Ishikawa (cell line): ENCODE results near the gene LYPD4.

ENCODE experiments used
- CEBPB ChIP-seq: IDR thresholded peaks from 2 replicates; pipeline ENCODE4 v1.6.1; 2012
- CREB1 ChIP-seq: IDR thresholded peaks from 2 replicates; pipeline ENCODE4 v1.6.1; 2012; ENCODE audit warnings: low read depth
- EGR1 ChIP-seq: IDR thresholded peaks from 2 replicates; pipeline ENCODE4 v1.6.1; 2012
- EP300 ChIP-seq: IDR thresholded peaks from 2 replicates; pipeline ENCODE4 v1.6.1; 2012; ENCODE audit warnings: borderline replicate concordance
- FOXM1 ChIP-seq: IDR thresholded peaks from 2 replicates; pipeline ENCODE4 v1.6.1; 2012; ENCODE audit warnings: low read depth, borderline replicate concordance
- NFIC ChIP-seq: IDR thresholded peaks from 2 replicates; pipeline ENCODE4 v1.6.1; 2012
- RAD21 ChIP-seq: IDR thresholded peaks from 2 replicates; pipeline ENCODE4 v1.6.1; 2012; ENCODE audit warnings: low read depth
- TAF1 ChIP-seq: IDR thresholded peaks from 2 replicates; pipeline ENCODE4 v1.6.1; 2012; ENCODE audit warnings: low read depth, mild to moderate bottlenecking
- TCF12 ChIP-seq: IDR thresholded peaks from 2 replicates; pipeline ENCODE4 v1.6.1; 2012; ENCODE audit warnings: low read depth
- TEAD4 ChIP-seq: IDR thresholded peaks from 2 replicates; pipeline ENCODE4 v1.6.1; 2012
- YY1 ChIP-seq: IDR thresholded peaks from 2 replicates; pipeline ENCODE4 v1.6.1; 2012; ENCODE audit warnings: low read depth
- ZBTB7A ChIP-seq: IDR thresholded peaks from 2 replicates; pipeline ENCODE4 v1.6.1; 2012; ENCODE audit warnings: low read depth
- TF ChIP-seq, protein P1 (sequence below): IDR thresholded peaks from 2 replicates; pipeline ENCODE4 v1.6.1; 2012; ENCODE audit warnings: low read depth, mild to moderate bottlenecking
- TF ChIP-seq, protein P2 (sequence below): IDR thresholded peaks from 2 replicates; pipeline ENCODE4 v1.6.1; 2012
- TF ChIP-seq, protein P3 (sequence below): IDR thresholded peaks from 2 replicates; pipeline ENCODE4 v1.6.1; 2012

Gene LYPD4

GRCh38 chr19:41887711-41888382 is 43.4 kb upstream of the LYPD4 start:
- TF ChIP-seq RAD21, result peak; percentile 42; the same call in 1 of the 2 replicates
- peak; percentile 18; the same call in 1 of the 2 replicates for TF ChIP-seq EP300
- peak; percentile 30; the same call in 1 of the 2 replicates for TF ChIP-seq NFIC
- TF ChIP-seq FOXM1, result no peak
- no peak for TF ChIP-seq CREB1

DNA sequence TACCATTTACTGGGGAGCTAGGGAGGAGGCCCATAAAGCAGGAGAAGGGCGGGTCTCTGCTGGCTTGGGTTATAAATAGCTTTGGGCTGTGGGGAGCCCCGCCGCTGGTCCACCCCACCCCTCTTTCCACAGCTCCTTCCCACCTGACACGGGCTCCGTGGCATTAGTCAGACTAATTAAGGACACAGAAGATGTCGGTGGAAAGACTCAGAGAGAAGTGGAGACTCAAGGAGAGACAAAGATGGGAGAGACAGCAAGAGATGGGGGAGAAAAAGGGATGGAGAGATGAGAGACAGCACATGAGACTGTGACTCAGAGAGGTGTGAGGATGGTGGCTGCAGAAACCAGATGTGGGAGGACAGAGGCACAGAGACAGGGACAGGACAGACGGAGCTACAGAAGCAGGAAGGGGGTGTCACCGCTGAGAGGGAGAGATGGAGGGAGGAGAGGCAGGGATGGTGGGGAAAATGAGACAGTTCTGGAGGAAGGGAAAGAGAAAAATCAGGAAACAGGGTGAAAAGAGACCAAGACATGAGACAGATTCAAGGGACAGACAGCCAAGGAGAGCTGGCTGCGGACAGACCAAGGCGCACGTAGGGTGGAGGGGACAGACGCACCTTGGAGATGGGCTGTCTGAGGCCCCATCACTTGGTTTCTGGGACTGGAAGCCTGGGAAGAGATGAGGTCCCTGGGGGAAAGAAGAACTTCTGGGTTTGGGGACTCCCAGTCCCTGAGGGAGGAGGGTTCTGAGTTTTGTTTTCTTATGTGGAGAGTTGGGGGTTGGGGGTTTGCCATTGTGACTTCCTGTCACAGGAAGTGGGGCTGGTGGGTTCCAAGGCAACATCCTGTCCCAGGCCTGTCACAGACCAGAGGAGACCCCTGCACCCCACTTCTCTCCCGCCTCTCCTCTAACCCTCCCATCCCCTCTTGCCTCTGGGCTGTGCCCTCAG is 42.6 kb upstream of the LYPD4 start:
- no peak for TF ChIP-seq CREB1
- TF ChIP-seq EP300, result no peak
- no peak for TF ChIP-seq YY1
- TF ChIP-seq RAD21, result no peak
- no peak for TF ChIP-seq TEAD4
- TF ChIP-seq, protein P1, sequence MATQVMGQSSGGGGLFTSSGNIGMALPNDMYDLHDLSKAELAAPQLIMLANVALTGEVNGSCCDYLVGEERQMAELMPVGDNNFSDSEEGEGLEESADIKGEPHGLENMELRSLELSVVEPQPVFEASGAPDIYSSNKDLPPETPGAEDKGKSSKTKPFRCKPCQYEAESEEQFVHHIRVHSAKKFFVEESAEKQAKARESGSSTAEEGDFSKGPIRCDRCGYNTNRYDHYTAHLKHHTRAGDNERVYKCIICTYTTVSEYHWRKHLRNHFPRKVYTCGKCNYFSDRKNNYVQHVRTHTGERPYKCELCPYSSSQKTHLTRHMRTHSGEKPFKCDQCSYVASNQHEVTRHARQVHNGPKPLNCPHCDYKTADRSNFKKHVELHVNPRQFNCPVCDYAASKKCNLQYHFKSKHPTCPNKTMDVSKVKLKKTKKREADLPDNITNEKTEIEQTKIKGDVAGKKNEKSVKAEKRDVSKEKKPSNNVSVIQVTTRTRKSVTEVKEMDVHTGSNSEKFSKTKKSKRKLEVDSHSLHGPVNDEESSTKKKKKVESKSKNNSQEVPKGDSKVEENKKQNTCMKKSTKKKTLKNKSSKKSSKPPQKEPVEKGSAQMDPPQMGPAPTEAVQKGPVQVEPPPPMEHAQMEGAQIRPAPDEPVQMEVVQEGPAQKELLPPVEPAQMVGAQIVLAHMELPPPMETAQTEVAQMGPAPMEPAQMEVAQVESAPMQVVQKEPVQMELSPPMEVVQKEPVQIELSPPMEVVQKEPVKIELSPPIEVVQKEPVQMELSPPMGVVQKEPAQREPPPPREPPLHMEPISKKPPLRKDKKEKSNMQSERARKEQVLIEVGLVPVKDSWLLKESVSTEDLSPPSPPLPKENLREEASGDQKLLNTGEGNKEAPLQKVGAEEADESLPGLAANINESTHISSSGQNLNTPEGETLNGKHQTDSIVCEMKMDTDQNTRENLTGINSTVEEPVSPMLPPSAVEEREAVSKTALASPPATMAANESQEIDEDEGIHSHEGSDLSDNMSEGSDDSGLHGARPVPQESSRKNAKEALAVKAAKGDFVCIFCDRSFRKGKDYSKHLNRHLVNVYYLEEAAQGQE, result no peak
- no peak for TF ChIP-seq FOXM1
- TF ChIP-seq CEBPB, result no peak
- no peak for TF ChIP-seq EGR1
- TF ChIP-seq TCF12, result no peak
- no peak for TF ChIP-seq NFIC
- no peak for TF ChIP-seq TAF1

DNA sequence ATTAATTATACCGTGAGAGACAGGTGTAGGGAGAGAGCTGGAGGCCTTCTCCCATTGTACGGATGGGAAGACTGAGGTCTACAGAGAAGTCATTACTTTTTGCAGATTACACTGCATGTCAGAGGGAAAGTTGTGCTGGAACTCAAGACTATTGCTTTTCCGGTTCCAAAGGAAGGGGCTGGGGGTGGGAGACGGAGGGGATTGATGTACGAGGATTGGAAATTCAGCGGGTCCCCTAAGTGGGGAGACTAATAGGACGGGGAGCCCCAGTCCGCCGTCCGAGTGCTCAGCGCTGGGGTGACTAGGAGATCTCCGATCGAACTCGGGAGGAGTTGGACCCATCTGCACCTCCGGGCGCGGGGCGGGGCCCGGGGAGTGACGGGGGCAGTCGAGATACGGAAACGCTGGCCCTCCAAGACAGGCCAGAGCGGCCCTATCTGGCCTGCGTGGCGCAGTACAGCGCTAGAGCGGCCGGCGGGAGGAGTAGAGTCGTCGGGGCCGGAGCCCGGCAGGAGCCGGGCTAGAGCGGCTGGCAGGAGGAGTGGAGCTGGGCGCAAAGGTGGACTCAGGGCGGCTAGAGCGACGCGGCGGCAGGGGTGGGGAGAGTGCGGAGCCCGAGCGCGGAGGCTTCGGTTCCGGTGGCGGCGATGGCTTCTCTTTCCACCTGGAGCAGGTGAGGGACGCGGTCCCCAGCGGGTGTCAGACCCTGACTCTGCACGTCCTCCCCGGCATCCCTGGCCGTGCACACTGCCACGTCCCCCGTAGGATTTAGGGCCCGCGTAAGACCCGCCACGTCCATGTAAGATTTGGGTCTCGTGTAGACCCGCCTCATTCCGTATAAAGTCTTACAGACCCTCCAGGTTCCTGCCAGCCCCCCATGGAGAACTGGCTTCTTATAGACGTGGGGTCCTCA is 39.6 kb upstream of the LYPD4 start:
- TF ChIP-seq FOXM1 (peak; percentile 33; the same call in 1 of the 2 replicates), EGR1 (no peak), YY1 (peak; percentile 78), TCF12 (peak; percentile 55; the same call in 1 of the 2 replicates), EP300 (no peak)
- TF ChIP-seq, protein P2, sequence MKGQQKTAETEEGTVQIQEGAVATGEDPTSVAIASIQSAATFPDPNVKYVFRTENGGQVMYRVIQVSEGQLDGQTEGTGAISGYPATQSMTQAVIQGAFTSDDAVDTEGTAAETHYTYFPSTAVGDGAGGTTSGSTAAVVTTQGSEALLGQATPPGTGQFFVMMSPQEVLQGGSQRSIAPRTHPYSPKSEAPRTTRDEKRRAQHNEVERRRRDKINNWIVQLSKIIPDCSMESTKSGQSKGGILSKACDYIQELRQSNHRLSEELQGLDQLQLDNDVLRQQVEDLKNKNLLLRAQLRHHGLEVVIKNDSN, result 0 out of 2 replicates have a peak, but pooled peaks have one; percentile 1
- TF ChIP-seq, protein P3, sequence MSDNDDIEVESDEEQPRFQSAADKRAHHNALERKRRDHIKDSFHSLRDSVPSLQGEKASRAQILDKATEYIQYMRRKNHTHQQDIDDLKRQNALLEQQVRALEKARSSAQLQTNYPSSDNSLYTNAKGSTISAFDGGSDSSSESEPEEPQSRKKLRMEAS, result peak; percentile 35

GRCh38 chr19:41883463-41883820 is 39.0 kb upstream of the LYPD4 start:
- TF ChIP-seq ZBTB7A (no peak), YY1 (no peak), EP300 (no peak)
- TF ChIP-seq, protein P3, result peak; percentile 76

- TF ChIP-seq EGR1 (no peak), ZBTB7A (peak; percentile 45; the same call in 1 of the 2 replicates), NFIC (no peak), EP300 (no peak), TAF1 (0 out of 2 replicates have a peak, but pooled peaks have one; percentile 52), YY1 (no peak), RAD21 (no peak), CREB1 (no peak), TEAD4 (no peak)
- TF ChIP-seq, protein P2, result no peak
- TF ChIP-seq, protein P3, result no peak
Observed at GRCh38 chr19:41882568-41883462, 38.3 kb upstream of the LYPD4 start, which contains the start of gene ARHGEF1. Gene ARHGEF1, plus strand, starts transcription at chr19:41883184. Its CDS starts 4,899 bp downstream, at chr19:41888083.
